ENCODE results near the gene TMTC4. TPM values are rescaled to one million over a fixed set of nuclear protein-coding genes. Genes with fewer than 3 reads are reported as not detected.

TMTC4 gene
- total RNA-seq, 1 experiment from 2014 or later = 28.1 TPM

- no CpG with 5 or more reads among the region's 4 CpGs for WGBS (ENCODE audit: extremely low coverage, insufficient read length, low lambda C conversion rate)
- no peak overlapping the region for H2BK12ac ChIP-seq (ENCODE audit: insufficient read length, low read depth, low read length)
- H3K4me3 Mint-ChIP-seq = no peak overlapping the region
Observed at GRCh38 chr13:100659578-100659977, 15.0 kb downstream of the TMTC4 start.

More at GRCh38 chr13:100659578-100659977, 15.0 kb downstream of the TMTC4 start:
- Histone ChIP-seq H3K4ac (ENCODE audit: low read depth, low read length) (no peak overlapping the region), H2AFZ (ENCODE audit: low read length) (no peak overlapping the region), H2BK5ac (ENCODE audit: insufficient read length, low read length) (no peak overlapping the region), H3K27ac (ENCODE audit: insufficient read length, low read depth, low read length) (no peak overlapping the region), H3K23me2 (ENCODE audit: insufficient read length, low read depth, low read length, poor library complexity, severe bottlenecking) (no peaks in the 10 kb centered on the region), H4K8ac (replicated peaks; ENCODE audit: insufficient read length, low read depth, low read length) (no peak overlapping the region), H4K20me1 (ENCODE audit: control insufficient read depth, insufficient read depth, insufficient read length) (no peaks in the 10 kb centered on the region), H3K23ac (ENCODE audit: insufficient read length, low read depth, low read length) (no peak overlapping the region), H3K4me1 (ENCODE audit: insufficient read depth, low read length) (no peaks in the 10 kb centered on the region; the same call in 1 of the 2 replicates), H3K9me3 (ENCODE audit: control insufficient read depth, low read depth, low read length) (no peaks in the 10 kb centered on the region), H4K5ac (ENCODE audit: insufficient read length, low read depth, low read length) (no peak overlapping the region), H3K14ac (ENCODE audit: insufficient read depth, low read length) (no peak overlapping the region), H2BK20ac (ENCODE audit: low read depth, low read length, poor library complexity, severe bottlenecking) (no peak overlapping the region), H2BK15ac (ENCODE audit: low read depth, low read length) (no peak overlapping the region), H3K18ac (ENCODE audit: insufficient read length, low read depth, low read length) (no peak overlapping the region), H3K27me3 (ENCODE audit: insufficient read depth, low read length) (no peaks in the 10 kb centered on the region), H3K4me2 (ENCODE audit: insufficient read depth, insufficient read length, low read length) (no peak overlapping the region), H4K91ac (ENCODE audit: insufficient read length, low read depth, low read length) (no peak overlapping the region), H3K9ac (ENCODE audit: extremely low read depth, insufficient read length, low read length) (no peak overlapping the region), H3K56ac (ENCODE audit: insufficient read length, low read depth, low read length) (no peak overlapping the region), H3T11ph (ENCODE audit: low read length) (no peak overlapping the region), H2BK120ac (ENCODE audit: low read depth, low read length, poor library complexity, severe bottlenecking) (no peak overlapping the region), H2AK5ac (ENCODE audit: insufficient read length, low read length) (no peak overlapping the region), H3K79me1 (ENCODE audit: insufficient read depth, low read depth, low read length, poor library complexity, severe bottlenecking) (no peaks in the 10 kb centered on the region), H3K79me2 (ENCODE audit: insufficient read depth, low read length) (no peaks in the 10 kb centered on the region)
- TF ChIP-seq, protein P1, sequence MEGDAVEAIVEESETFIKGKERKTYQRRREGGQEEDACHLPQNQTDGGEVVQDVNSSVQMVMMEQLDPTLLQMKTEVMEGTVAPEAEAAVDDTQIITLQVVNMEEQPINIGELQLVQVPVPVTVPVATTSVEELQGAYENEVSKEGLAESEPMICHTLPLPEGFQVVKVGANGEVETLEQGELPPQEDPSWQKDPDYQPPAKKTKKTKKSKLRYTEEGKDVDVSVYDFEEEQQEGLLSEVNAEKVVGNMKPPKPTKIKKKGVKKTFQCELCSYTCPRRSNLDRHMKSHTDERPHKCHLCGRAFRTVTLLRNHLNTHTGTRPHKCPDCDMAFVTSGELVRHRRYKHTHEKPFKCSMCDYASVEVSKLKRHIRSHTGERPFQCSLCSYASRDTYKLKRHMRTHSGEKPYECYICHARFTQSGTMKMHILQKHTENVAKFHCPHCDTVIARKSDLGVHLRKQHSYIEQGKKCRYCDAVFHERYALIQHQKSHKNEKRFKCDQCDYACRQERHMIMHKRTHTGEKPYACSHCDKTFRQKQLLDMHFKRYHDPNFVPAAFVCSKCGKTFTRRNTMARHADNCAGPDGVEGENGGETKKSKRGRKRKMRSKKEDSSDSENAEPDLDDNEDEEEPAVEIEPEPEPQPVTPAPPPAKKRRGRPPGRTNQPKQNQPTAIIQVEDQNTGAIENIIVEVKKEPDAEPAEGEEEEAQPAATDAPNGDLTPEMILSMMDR (conservative IDR thresholded peaks at IDR 0.05) = peak; percentile 45
- Mint-ChIP-seq H3K36me3 (ENCODE audit: insufficient read depth in 1 of 3, low read depth in 3 of 3) (peaks cover 30 to 78% (median 72%) of the 10 kb centered on the region in 3 experiments), H3K9me3 (no peaks in the 10 kb centered on the region), H3K27ac (peak overlapping the region; percentile 5 to 85 (median 32); a peak in 1 of 7 replicates), H3K4me1 (peaks cover 12 to 21% of the 10 kb centered on the region in 2 experiments), H3K27me3 (ENCODE audit: low read depth) (no peaks in the 10 kb centered on the region)
- DNase-seq = peak; percentile 41
